HG03103 (cell line): Measurements from ENCODE around the gene APBA1.
A peak's percentile ranks its signal among the peaks of the same experiment; 100 is the strongest.

Experiments
- ATAC-seq: cut with Tn5 transposase; IDR thresholded peaks from one replicate; pipeline ENCODE4 v1.9.1; 2021; ENCODE audit warnings: low read depth; ENCODE audit not compliant: unreplicated experiment

Gene APBA1

GRCh38 chr9:69671879-69672595 lies at the start of gene APBA1:
Gene APBA1 (minus strand): TSS chr9:69672371.
- peak; percentile 27 for ATAC-seq

GRCh38 chr9:69719983-69720382 lies 47.8 kb upstream of the APBA1 start:
- no peak for ATAC-seq

GRCh38 chr9:69719367-69719766 lies 47.2 kb upstream of the APBA1 start:
- ATAC-seq = no peak

- no peak for ATAC-seq
Measured at GRCh38 chr9:69718218-69718617, 46.0 kb upstream of the APBA1 start.

GRCh38 chr9:69715825-69716224 lies 43.7 kb upstream of the APBA1 start:
- no peak for ATAC-seq

GRCh38 chr9:69715096-69715495 lies 42.9 kb upstream of the APBA1 start:
- no peak for ATAC-seq

GRCh38 chr9:69697475-69697874 lies 25.3 kb upstream of the APBA1 start:
- no peak for ATAC-seq

- no peak for ATAC-seq
Measured at GRCh38 chr9:69696802-69697201, 24.6 kb upstream of the APBA1 start.

- no peak for ATAC-seq
Measured at GRCh38 chr9:69689991-69690538, 17.9 kb upstream of the APBA1 start.

- ATAC-seq = no peak
Measured at GRCh38 chr9:69683927-69684326, 11.8 kb upstream of the APBA1 start.

GRCh38 chr9:69678843-69679538 lies 6.8 kb upstream of the APBA1 start:
- ATAC-seq = no peak

GRCh38 chr9:69677931-69678330 lies 5.8 kb upstream of the APBA1 start:
- ATAC-seq = no peak

- no peak for ATAC-seq
Measured at GRCh38 chr9:69675563-69675962, 3.4 kb upstream of the APBA1 start.

GRCh38 chr9:69674716-69675438 lies 2.7 kb upstream of the APBA1 start:
- ATAC-seq = no peak

GRCh38 chr9:69674112-69674685 lies 2.0 kb upstream of the APBA1 start:
- ATAC-seq = no peak

GRCh38 chr9:69673311-69673640 lies 1.1 kb upstream of the APBA1 start:
- ATAC-seq = no peak

GRCh38 chr9:69672596-69673310 lies 582 bp upstream of the APBA1 start:
- ATAC-seq = peak; percentile 95

GRCh38 chr9:69671311-69671878 lies 776 bp downstream of the APBA1 start:
- no peak for ATAC-seq

GRCh38 chr9:69667306-69667705 lies 4.9 kb downstream of the APBA1 start:
- no peak for ATAC-seq

- ATAC-seq = no peak
Measured at GRCh38 chr9:69660304-69660703, 11.9 kb downstream of the APBA1 start.
